NCI-H526 treated with DMSO at 0.1 percent for 48 hours (cell line): ENCODE results near the gene THAP12.
"Not testable (repeated sequence)": the region's sequence is repeated elsewhere in the genome, so short reads cannot be mapped to it uniquely, and the experiment has no call there.

ENCODE experiments used
- DNase-seq: peaks from one replicate; lab custom pipeline; 2025; lab: John Stamatoyannopoulos, UW

The THAP12 gene

DNA sequence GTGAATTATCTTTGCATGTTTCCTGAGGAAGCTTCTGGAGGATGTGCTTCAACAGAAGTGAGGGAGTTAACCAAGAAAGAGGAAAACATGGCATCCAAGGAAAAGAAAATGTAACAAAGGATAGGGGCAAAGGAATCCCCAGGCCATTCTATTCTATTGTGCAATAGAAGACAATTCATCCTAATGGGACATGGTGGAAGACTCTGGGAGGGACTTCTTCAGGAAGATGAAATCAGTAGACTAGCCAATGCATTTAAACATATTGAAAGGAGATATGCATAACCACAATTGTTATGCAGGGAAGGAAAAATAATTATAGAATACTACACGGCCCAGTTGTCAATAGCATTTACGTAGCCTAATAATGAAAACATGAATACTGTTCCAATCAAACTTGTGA, 55.7 kb downstream of the THAP12 start:
- no peak for DNase-seq

DNA sequence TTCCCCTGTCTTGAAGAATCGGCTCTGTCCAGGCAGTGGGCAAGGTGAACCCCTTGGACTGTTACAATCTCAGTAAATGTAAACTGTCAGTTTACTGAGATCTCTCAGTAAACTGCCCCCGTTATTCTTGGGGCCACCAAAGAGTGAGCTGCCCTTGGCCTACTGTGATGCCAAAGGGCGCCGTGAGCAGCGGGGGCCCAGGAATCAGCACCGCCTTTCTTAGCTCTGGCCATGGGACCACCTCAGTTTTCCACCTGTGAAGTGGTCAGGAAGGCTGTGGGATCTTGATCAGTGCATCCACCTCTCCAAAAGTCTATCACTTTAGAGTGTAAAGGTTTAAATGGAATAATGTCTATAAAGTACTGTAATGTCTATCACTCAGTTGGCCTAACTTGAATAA, 57.1 kb downstream of the THAP12 start:
- no peak for DNase-seq

GRCh38 chr11:76323375-76323774, 57.6 kb downstream of the THAP12 start:
- not testable (repeated sequence) for DNase-seq

GRCh38 chr11:76322942-76323341, 58.0 kb downstream of the THAP12 start:
- DNase-seq: no peak

- no peak for DNase-seq
Observed at GRCh38 chr11:76322540-76322939, 58.4 kb downstream of the THAP12 start.

GRCh38 chr11:76321820-76322524, 59.0 kb downstream of the THAP12 start:
- no peak for DNase-seq

GRCh38 chr11:76321340-76321739, 59.6 kb downstream of the THAP12 start:
- no peak for DNase-seq

DNA sequence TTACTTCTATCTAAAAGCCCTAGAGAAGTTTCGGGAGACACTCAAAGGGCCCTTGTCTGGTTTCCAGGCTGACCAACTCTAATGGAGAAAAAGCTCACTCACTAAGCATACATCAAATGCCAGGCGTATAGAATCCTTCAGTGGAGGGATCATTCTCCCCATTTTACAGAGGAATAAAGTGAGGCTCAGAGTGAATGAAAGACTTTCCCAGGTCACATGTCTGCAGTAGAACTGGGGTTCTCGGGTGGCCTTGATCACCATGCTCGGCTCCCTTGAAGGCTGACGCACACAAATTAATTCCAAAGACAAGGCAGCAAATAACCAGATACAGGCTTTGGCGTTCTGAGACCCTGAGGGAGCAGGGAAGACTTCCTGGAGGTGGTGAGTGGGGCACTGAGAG, 60.0 kb downstream of the THAP12 start:
- no peak for DNase-seq

DNA sequence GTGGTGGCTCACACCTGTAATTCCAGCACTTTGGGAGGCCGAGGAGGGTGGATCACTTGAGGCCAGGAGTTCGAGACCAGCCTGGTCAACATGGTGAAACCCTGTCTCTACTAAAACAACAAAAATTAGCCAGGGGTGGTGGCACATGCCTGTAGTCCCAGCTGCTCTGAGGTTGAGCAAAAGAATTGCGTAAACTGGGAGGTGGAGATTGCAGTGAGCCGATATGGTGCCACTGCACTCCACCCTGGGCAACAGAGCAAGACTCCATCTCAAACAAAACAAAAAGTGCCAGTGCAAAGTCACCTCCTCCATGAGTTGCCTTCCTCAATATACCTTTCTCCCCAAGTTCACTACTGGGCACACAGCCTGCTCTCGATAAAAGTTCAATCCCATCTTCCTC, 61.1 kb downstream of the THAP12 start:
- not testable (repeated sequence) for DNase-seq

DNA sequence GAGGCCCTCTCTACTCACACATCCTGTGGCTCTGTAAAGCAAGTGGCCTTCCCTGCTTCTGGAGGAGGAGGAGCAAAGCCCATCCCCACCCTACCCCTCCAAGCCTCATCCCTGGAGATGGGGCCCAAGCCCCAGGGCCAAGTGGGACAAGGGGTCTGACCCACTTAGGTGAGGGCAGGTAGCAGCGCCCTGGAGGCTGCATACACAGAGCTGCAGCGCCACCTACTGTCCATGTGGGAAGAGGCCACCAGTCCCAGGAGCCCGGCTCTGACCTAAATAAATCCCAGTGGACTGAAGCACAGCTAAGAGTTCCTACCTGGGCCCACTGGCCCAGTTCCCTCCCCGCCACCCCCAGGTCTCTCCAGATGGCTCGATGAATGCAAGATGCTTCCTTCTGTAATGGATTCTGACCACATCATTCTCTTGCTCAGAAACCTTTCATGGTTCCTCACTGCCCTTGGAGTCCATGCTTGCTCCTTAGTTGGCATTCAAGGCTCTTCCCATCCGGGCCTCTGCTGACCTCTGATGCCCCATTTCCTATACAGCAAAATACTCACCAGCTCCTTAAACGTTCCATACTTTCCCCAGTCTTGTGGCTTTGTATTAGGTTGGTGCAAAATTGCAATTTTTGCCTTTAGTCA, 62.1 kb downstream of the THAP12 start:
- peak; percentile 48 for DNase-seq

- DNase-seq: no peak
Observed at GRCh38 chr11:76317296-76317695, 63.6 kb downstream of the THAP12 start.

- no peak for DNase-seq
Observed at GRCh38 chr11:76316726-76317125, 64.2 kb downstream of the THAP12 start.

- DNase-seq: no peak
Observed at GRCh38 chr11:76315182-76315853, 65.6 kb downstream of the THAP12 start.

DNA sequence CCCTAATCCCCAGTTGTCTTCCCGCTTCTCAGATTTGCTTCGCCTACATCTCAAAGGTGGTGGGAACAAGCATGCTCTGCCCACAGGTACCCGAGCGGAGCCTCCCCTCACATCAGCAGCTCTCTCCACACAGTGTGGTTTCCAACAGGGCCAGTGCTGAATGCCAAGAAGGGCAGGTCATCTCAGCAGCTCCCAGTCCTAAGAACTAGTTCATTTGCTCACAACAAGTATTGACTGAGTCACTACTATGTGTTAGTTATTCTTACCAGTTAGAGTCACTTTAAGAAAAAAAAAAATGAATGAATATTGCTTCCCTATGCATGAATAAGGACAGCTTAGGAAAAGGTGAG, 66.2 kb downstream of the THAP12 start:
- no peak for DNase-seq

GRCh38 chr11:76313913-76314740, 66.8 kb downstream of the THAP12 start:
- DNase-seq: no peak

DNA sequence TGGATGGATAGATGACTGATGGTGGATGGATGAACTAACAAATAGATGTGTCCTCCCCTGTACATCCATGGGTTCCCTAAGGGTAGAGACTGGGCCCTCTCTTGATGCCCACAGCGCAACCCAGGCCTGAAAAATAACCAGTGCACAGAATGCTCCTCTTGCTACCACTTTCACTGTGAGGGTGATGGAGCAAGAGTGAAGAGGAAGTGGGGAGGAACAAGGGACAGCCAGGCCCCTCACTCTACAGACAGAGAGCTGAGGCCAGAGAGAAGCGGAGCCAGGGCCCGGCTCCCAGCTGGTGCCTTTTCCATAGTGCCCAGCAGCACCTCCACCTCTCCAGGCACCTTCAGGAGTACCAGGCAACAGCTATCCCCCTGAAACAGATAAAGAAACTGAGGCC, 67.7 kb downstream of the THAP12 start:
- no peak for DNase-seq

GRCh38 chr11:76310832-76311595, 69.9 kb downstream of the THAP12 start:
- DNase-seq: no peak

- peak; percentile 23 for DNase-seq
Observed at GRCh38 chr11:76307978-76308747, 72.8 kb downstream of the THAP12 start.

DNA sequence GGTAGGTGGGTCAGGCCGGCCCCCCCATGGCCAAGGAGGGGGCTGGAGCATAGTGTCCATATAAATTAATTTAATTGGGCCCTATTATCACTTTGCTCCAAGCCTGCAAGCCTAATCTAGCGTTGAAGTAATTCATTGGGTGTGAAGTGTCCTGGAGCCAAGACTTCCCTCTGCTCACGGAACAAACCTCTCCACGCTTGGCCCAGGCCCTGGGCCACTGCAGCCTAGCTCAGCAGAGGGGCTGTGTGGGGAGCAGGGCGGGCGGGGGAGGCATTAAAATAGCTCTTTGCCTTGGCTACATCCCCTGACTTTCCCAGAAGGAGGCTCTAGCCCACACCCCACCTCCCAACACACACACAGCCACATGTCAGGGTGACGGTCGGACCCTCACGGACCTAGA, 73.5 kb downstream of the THAP12 start:
- DNase-seq: no peak

GRCh38 chr11:76303399-76303798, 77.5 kb downstream of the THAP12 start:
- DNase-seq: no peak

DNA sequence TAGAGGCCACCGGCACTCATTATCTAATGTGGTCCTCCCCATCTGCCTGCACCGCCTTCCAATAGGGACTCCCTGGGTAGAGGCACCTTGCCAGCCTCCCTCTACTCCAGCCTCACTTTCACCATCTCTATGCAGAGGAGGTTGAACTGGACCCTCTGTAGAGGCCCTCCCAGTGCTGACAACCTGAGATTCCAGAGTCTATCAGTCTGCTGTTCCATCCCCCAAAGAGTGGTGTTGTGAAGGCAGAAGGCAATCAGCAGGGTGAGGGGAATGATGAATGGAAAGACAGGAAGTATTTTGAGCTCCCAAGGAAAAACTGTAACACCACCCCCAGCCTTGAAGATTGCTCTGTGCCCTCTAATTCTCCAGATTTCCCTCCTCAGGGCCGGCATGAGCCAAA, 77.9 kb downstream of the THAP12 start:
- DNase-seq: no peak
